Uterus (tissue), 4 donors: ENCODE measurements around the gene SIGLEC15. TPM values are rescaled to one million over a fixed set of nuclear protein-coding genes. Genes with fewer than 3 reads are reported as not detected.

Source experiments
- DNase-seq, 2 donors: peaks; one replicate each; pipeline ENCODE4 v3.0.0-alpha.2; 2019 to 2020
- H3K27ac ChIP-seq, 2 donors: fragments of 200-600 bp; sonication (generic); 1 replicate in 1 of 2; 2 replicates in 1 of 2; pipeline ENCODE4 v1.5.1; 2016 to 2018
- H3K27me3 ChIP-seq, 2 donors: fragments of 200-600 bp; sonication (generic); one replicate each; pipeline ENCODE4 v1.5.1; 2018 to 2019; ENCODE audit warnings: control low read depth in 1 of 2
- H3K36me3 ChIP-seq, 2 donors: fragments of 200-600 bp; sonication (generic); one replicate each; pipeline ENCODE4 v1.5.1; 2019; ENCODE audit warnings: control low read depth in 1 of 2
- H3K4me1 ChIP-seq, 2 donors: fragments of 200-600 bp; sonication (generic); one replicate each; pipeline ENCODE4 v1.5.1; 2018 to 2019; ENCODE audit warnings: control low read depth in 1 of 2
- H3K4me3 ChIP-seq, 2 donors: fragments of 200-600 bp; sonication (generic); 1 replicate in 1 of 2; 2 replicates in 1 of 2; pipeline ENCODE4 v1.5.1; 2018 to 2019; ENCODE audit warnings: mild to moderate bottlenecking in 1 of 2
- H3K9me3 ChIP-seq, 2 donors: fragments of 200-600 bp; sonication (generic); one replicate each; pipeline ENCODE4 v1.5.1; 2019; ENCODE audit warnings: control low read depth in 1 of 2
- POLR2A ChIP-seq, 2 donors: fragments of 450-650 bp; IDR thresholded peaks; one replicate each; pipeline ENCODE4 v1.6.1; 2016; ENCODE audit warnings: antibody characterized with exemption in 2 of 2, mild to moderate bottlenecking in 1 of 2, moderate library complexity in 1 of 2
- intact Hi-C: fragments of 100-400 bp; cut with DNase I; formaldehyde crosslinking; loops from one replicate; pipeline ENCODE4 v1.15.1; 2023; ENCODE audit warnings: low total_unique reads
- small RNA-seq: library from RNA; depleted of rRNA; stranded (forward); fragments of <200 nt; gene quantifications from one replicate; pipeline ENCODE3, GENCODE V24; 2016
- total RNA-seq, 4 donors: library from RNA; depleted of rRNA in 3 of 4; stranded (reverse); fragments of >200 nt in 3 of 4; gene quantifications; one replicate each; pipeline versions ENCODE4 v1.1.0 to v1.2.4, GENCODE V29; 2014 to 2023
- TF ChIP-seq, protein P1 (sequence below), 4 experiments: fragments of 200-600 bp in 2 of 4; fragments of 450-650 bp in 2 of 4; sonication (generic) in 2 of 4; IDR thresholded peaks; one replicate each; pipeline ENCODE4 v1.5.1; 2016 to 2019; ENCODE audit warnings: antibody characterized with exemption in 4 of 4, mild to moderate bottlenecking in 2 of 4, moderate library complexity in 1 of 4
- donor health status: DM: yes; HTN: yes; CAD: no.

The SIGLEC15 gene
- total RNA-seq, 4 donors from 2014 or later, result 2.8 TPM; not detected in 3

DNA sequence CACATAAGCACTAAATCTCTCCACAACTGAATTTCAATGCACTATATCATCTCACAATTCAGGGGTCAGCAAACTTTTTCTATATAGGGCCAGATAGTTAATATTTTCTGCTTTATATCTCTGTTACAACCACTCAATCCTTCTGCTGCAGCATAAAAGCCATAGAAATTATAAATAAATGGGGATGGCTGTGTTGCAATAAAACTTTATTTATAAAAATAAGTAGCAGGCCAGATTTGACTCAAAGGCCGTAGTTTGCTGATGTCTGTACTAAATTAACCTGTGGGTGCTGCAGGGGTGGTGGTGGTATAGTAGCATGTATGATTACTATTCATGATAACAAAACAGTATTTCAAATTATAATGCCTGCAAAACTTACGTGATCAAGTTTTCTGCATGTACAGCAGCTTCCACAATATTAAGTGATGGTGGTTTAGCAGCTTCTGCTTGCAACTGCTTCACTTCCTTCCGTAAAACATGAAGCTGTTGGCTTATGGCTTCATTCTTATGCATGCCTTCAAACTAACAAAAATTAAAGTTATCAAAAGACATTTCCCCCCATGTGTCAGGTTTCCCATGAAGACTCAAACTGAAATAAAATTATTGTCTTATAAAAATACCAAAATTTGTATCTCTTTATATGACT lies 64.1 kb downstream of the SIGLEC15 start:
- DNase-seq, result no peak
- H3K4me1 ChIP-seq, result no peaks in the 10 kb centered on the region
- H3K36me3 ChIP-seq, result no peaks in the 10 kb centered on the region
- H3K9me3 ChIP-seq, result no peaks in the 10 kb centered on the region
- H3K27me3 ChIP-seq, result no peaks in the 10 kb centered on the region
- no peak for TF ChIP-seq POLR2A (IDR thresholded peaks at IDR 0.05)
- TF ChIP-seq, protein P1, sequence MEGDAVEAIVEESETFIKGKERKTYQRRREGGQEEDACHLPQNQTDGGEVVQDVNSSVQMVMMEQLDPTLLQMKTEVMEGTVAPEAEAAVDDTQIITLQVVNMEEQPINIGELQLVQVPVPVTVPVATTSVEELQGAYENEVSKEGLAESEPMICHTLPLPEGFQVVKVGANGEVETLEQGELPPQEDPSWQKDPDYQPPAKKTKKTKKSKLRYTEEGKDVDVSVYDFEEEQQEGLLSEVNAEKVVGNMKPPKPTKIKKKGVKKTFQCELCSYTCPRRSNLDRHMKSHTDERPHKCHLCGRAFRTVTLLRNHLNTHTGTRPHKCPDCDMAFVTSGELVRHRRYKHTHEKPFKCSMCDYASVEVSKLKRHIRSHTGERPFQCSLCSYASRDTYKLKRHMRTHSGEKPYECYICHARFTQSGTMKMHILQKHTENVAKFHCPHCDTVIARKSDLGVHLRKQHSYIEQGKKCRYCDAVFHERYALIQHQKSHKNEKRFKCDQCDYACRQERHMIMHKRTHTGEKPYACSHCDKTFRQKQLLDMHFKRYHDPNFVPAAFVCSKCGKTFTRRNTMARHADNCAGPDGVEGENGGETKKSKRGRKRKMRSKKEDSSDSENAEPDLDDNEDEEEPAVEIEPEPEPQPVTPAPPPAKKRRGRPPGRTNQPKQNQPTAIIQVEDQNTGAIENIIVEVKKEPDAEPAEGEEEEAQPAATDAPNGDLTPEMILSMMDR (IDR thresholded peaks at IDR 0.05), result no peak
- intact Hi-C loops, result no loop called here
- no peak overlapping the region for H3K4me3 ChIP-seq
- H3K27ac ChIP-seq, result no peak overlapping the region

DNA sequence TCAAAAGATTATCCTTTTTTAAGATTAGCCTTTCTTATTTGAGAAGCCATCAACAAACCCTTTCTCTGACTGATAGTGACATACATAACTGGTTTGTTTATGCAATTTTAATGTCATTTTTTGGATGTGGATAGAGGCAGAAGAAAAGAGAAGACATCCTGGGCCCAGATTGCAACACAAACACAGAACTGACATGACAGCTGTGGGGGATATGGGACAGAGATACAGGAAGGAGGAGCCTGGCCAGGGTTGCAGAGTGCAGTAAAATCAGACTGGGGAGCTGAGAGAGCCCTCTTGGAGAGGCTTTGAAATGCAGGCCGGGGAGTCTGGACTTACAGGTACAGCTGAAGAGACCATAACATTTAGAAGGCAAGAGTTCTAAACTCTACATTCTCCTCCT lies 65.1 kb downstream of the SIGLEC15 start:
- H3K36me3 ChIP-seq, result no peaks in the 10 kb centered on the region
- intact Hi-C loops, result no loop called here
- no peaks in the 10 kb centered on the region for H3K4me1 ChIP-seq
- TF ChIP-seq, protein P1 (IDR thresholded peaks at IDR 0.05), result no peak
- TF ChIP-seq POLR2A (IDR thresholded peaks at IDR 0.05), result no peak
- DNase-seq, result no peak
- H3K9me3 ChIP-seq, result no peaks in the 10 kb centered on the region
- H3K27me3 ChIP-seq, result no peaks in the 10 kb centered on the region
- no peak overlapping the region for H3K4me3 ChIP-seq
- H3K27ac ChIP-seq, result no peak overlapping the region

DNA sequence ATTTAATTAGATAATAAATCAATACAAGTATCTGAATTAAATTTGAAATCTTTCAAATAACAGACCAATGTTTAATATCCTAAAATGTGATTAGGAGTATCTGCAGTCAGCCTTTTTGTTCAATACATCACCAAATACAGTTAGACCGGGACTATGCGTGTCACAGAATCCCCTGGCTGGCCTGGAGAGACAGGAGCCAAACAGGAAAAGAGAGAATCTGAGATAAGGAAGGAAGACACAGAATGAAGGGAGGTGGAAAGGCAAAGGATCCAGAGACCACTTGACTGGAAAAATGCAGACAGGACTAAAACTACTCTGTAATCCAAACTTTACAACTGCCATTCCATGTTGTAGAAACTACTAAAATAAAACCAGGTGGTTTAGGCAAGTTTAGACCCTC lies 66.3 kb downstream of the SIGLEC15 start:
- DNase-seq, result no peak
- Histone ChIP-seq H3K27me3 (no peaks in the 10 kb centered on the region), H3K4me1 (no peaks in the 10 kb centered on the region), H3K36me3 (no peaks in the 10 kb centered on the region), H3K4me3 (no peak overlapping the region), H3K27ac (no peak overlapping the region), H3K9me3 (no peaks in the 10 kb centered on the region)
- intact Hi-C loops, result no loop called here
- no peak for TF ChIP-seq POLR2A (IDR thresholded peaks at IDR 0.05)
- TF ChIP-seq, protein P1 (IDR thresholded peaks at IDR 0.05), result no peak

Small RNA genes within 50 kb of the gene (small RNA-seq; reads per million reads assigned to genes)
- not detected for gene AC087685.1

Other genes starting within 250 kb of the SIGLEC15 start
- not detected for gene SLC14A2, start 210.2 kb upstream of the SIGLEC15 start, total RNA-seq
- 10 to 100 TPM in 1 of 4 donors, under 1 TPM in 1, not detected in 2; 0.95 to 26.0 TPM for gene SLC14A1, start 101.5 kb upstream of the SIGLEC15 start, total RNA-seq
- gene EPG5, start 141.7 kb downstream of the SIGLEC15 start, total RNA-seq, result 10 to 100 TPM; 13.6 to 43.4 (median 21.8) TPM
- 1 to 10 TPM in 3 of 4 donors, under 1 TPM in 1; 0.59 to 5.9 (median 3.2) TPM for gene PSTPIP2, start 246.6 kb downstream of the SIGLEC15 start, total RNA-seq